Activated CD8-positive, alpha-beta memory T cell treated with anti-CD3 and anti-CD28 coated beads, Interleukin-2, amount 10 ng/mL, durations not matched to agents 7 days and 5 days (primary cell): Measurements from ENCODE around the gene PLEKHN1. TPM values are rescaled to one million over a fixed set of nuclear protein-coding genes. Genes with fewer than 3 reads are reported as not detected.

Experiments used
- ATAC-seq: fragments of 150-1000 bp; cut with Tn5 transposase; one replicate; pipeline ENCODE4 v1.10.0; 2021; ENCODE audit warnings: moderate library complexity
- CTCF ChIA-PET: fragments of 350-600 bp; sonication (Branson Sonifier 250); formaldehyde crosslinking; loops from one replicate; lab custom pipeline; 2021; ENCODE audit warnings: antibody characterized with exemption; lab: Charles Lee
- DNase-seq: peaks from one replicate; pipeline ENCODE4 v3.0.0-alpha.2; 2020
- H3K27ac Mint-ChIP-seq: one replicate; pipeline ENCODE4 v1.8.0; 2021; ENCODE audit warnings: mild to moderate bottlenecking, mixed read lengths
- H3K27me3 Mint-ChIP-seq: one replicate; pipeline ENCODE4 v1.8.0; 2021; ENCODE audit warnings: mixed read lengths
- H3K36me3 Mint-ChIP-seq: one replicate; pipeline ENCODE4 v1.8.0; 2021; ENCODE audit warnings: mild to moderate bottlenecking, mixed read lengths
- H3K4me1 Mint-ChIP-seq: one replicate; pipeline ENCODE4 v1.8.0; 2021; ENCODE audit warnings: mixed read lengths
- H3K4me3 Mint-ChIP-seq: one replicate; pipeline ENCODE4 v1.8.0; 2021; ENCODE audit warnings: mild to moderate bottlenecking, moderate library complexity, mixed read lengths
- H3K9me3 Mint-ChIP-seq: one replicate; pipeline ENCODE4 v1.8.0; 2022; ENCODE audit warnings: low read depth, mixed read lengths
- total RNA-seq, 2 experiments: library from RNA; stranded (reverse); gene quantifications; one replicate each; pipeline ENCODE4 v1.2.3, GENCODE V29; 2021

The PLEKHN1 gene
- total RNA-seq, 2 experiments from 2014 or later, result 3.3 to 3.9 TPM

GRCh38 chr1:995665-996633 lies 29.7 kb downstream of the PLEKHN1 start:
- H3K27ac Mint-ChIP-seq, result no peak overlapping the region
- ATAC-seq, result no peak
- DNase-seq, result no peak
- peaks cover 5% of the 10 kb centered on the region for H3K9me3 Mint-ChIP-seq
- CTCF ChIA-PET, result interaction anchor here (1.8 kb wide), 1 partner anchor 13 kb away, joined by 6 read pairs; the partner anchor contains the start of gene PERM1
- peaks cover 43% of the 10 kb centered on the region for H3K27me3 Mint-ChIP-seq
- peaks cover 25% of the 10 kb centered on the region for H3K4me1 Mint-ChIP-seq
- H3K4me3 Mint-ChIP-seq, result no peak overlapping the region
- H3K36me3 Mint-ChIP-seq, result peaks cover 7% of the 10 kb centered on the region

- no peak for DNase-seq
- Mint-ChIP-seq H3K36me3 (peaks cover 1% of the 10 kb centered on the region), H3K27me3 (peaks cover 39% of the 10 kb centered on the region), H3K4me3 (no peak overlapping the region), H3K27ac (no peak overlapping the region), H3K4me1 (peaks cover 17% of the 10 kb centered on the region), H3K9me3 (no peaks in the 10 kb centered on the region)
- CTCF ChIA-PET, result interaction anchor here (1.2 to 8.7 kb wide), 2 partner anchors 14 to 64 kb away, joined by 3 to 73 read pairs; partner anchors contain the start of gene PERM1
- no peak for ATAC-seq
Measured at GRCh38 chr1:996851-997712, 30.8 kb downstream of the PLEKHN1 start.

- ATAC-seq, result no peak
- Mint-ChIP-seq H3K27ac (no peak overlapping the region), H3K4me1 (peaks cover 12% of the 10 kb centered on the region), H3K27me3 (peaks cover 39% of the 10 kb centered on the region), H3K36me3 (peaks cover 1% of the 10 kb centered on the region), H3K9me3 (no peaks in the 10 kb centered on the region), H3K4me3 (no peak overlapping the region)
- no peak for DNase-seq
- CTCF ChIA-PET, result interaction anchor here (1.2 to 8.7 kb wide), 2 partner anchors 14 to 64 kb away, joined by 3 to 73 read pairs; partner anchors contain the start of gene PERM1
Measured at GRCh38 chr1:997713-997992, 31.4 kb downstream of the PLEKHN1 start.

- no peaks in the 10 kb centered on the region for H3K9me3 Mint-ChIP-seq
- no peak overlapping the region for H3K27ac Mint-ChIP-seq
- DNase-seq (no peak), ATAC-seq (no peak)
- no peak overlapping the region for H3K4me3 Mint-ChIP-seq
- H3K36me3 Mint-ChIP-seq, result peaks cover 1% of the 10 kb centered on the region
- CTCF ChIA-PET, result interaction anchor here (1.2 to 8.7 kb wide), 3 partner anchors 15 to 63 kb away, joined by 3 to 73 read pairs (median 19); partner anchors contain the start of gene PERM1
- H3K27me3 Mint-ChIP-seq, result peaks cover 44% of the 10 kb centered on the region
- H3K4me1 Mint-ChIP-seq, result peaks cover 8% of the 10 kb centered on the region
Measured at GRCh38 chr1:997993-998744, 31.9 kb downstream of the PLEKHN1 start.

- no peak for ATAC-seq
- H3K27me3 Mint-ChIP-seq, result peaks cover 47% of the 10 kb centered on the region
- no peaks in the 10 kb centered on the region for H3K9me3 Mint-ChIP-seq
- CTCF ChIA-PET, result interaction anchor here (3.6 to 8.7 kb wide), 2 partner anchors 15 to 20 kb away, joined by 19 to 73 read pairs; partner anchors contain the start of gene PERM1
- H3K36me3 Mint-ChIP-seq, result peaks cover 1% of the 10 kb centered on the region
- DNase-seq, result no peak
- no peak overlapping the region for H3K27ac Mint-ChIP-seq
- no peak overlapping the region for H3K4me3 Mint-ChIP-seq
- H3K4me1 Mint-ChIP-seq, result peaks cover 9% of the 10 kb centered on the region
Measured at GRCh38 chr1:998745-998994, 32.4 kb downstream of the PLEKHN1 start.

GRCh38 chr1:998995-999724 lies 32.9 kb downstream of the PLEKHN1 start:
- no peak overlapping the region for H3K4me3 Mint-ChIP-seq

GRCh38 chr1:999725-1000356 lies 33.6 kb downstream of the PLEKHN1 start, which contains the start of gene HES4:
HES4 (minus strand) TSS chr1:1000097; CDS start chr1:999973, 124 bp downstream.
- H3K27ac Mint-ChIP-seq, result peak within 1 kb of the TSS; percentile 75
- DNase-seq (peak; percentile 45), ATAC-seq (peak; percentile 34)
- no peaks in the 10 kb centered on the region for H3K9me3 Mint-ChIP-seq
- peak within 1 kb of the TSS; percentile 54 for H3K4me3 Mint-ChIP-seq
- H3K27me3 Mint-ChIP-seq, result peaks cover 48% of the 10 kb centered on the region
- CTCF ChIA-PET, result interaction anchor here (3.6 to 8.7 kb wide), 2 partner anchors 16 to 19 kb away, joined by 19 to 73 read pairs; partner anchors contain the start of gene PERM1
- H3K4me1 Mint-ChIP-seq, result peaks cover 15% of the 10 kb centered on the region
- H3K36me3 Mint-ChIP-seq, result peaks cover 1% of the 10 kb centered on the region

More at GRCh38 chr1:998995-999724, 32.9 kb downstream of the PLEKHN1 start:
- DNase-seq, result peak; percentile 40
- ATAC-seq, result peak; percentile 6
- Mint-ChIP-seq H3K4me1 (peaks cover 9% of the 10 kb centered on the region), H3K27ac (no peak overlapping the region), H3K36me3 (peaks cover 1% of the 10 kb centered on the region), H3K27me3 (peaks cover 46% of the 10 kb centered on the region), H3K9me3 (no peaks in the 10 kb centered on the region)
- CTCF ChIA-PET, result interaction anchor here (3.6 to 8.7 kb wide), 2 partner anchors 16 to 19 kb away, joined by 19 to 73 read pairs; partner anchors contain the start of gene PERM1

- Mint-ChIP-seq H3K36me3 (peaks cover 1% of the 10 kb centered on the region), H3K27ac (peak overlapping the region; percentile 75), H3K27me3 (peaks cover 43% of the 10 kb centered on the region), H3K4me1 (peaks cover 22% of the 10 kb centered on the region), H3K9me3 (no peaks in the 10 kb centered on the region), H3K4me3 (peak overlapping the region; percentile 54)
- ATAC-seq (peak; percentile 13), DNase-seq (peak; percentile 77)
- CTCF ChIA-PET, result interaction anchor here (0.7 to 8.7 kb wide), 8 partner anchors 10 to 63 kb away, joined by 3 to 73 read pairs (median 8); partner anchors contain the start of genes ISG15, PERM1 and PLEKHN1
Measured at GRCh38 chr1:1000357-1001056, 34.2 kb downstream of the PLEKHN1 start.

GRCh38 chr1:1001057-1001783 lies 34.9 kb downstream of the PLEKHN1 start:
- ATAC-seq (no peak), DNase-seq (no peak)
- Mint-ChIP-seq H3K27ac (peak overlapping the region; percentile 75), H3K4me3 (peak overlapping the region; percentile 54), H3K27me3 (peaks cover 43% of the 10 kb centered on the region), H3K36me3 (peaks cover 1% of the 10 kb centered on the region), H3K4me1 (peaks cover 23% of the 10 kb centered on the region), H3K9me3 (no peaks in the 10 kb centered on the region)
- CTCF ChIA-PET, result interaction anchor here (0.7 to 8.7 kb wide), 15 partner anchors 9 to 250 kb away, joined by 3 to 73 read pairs (median 7); partner anchors contain the start of genes ISG15, PERM1 and PLEKHN1

GRCh38 chr1:1003618-1004419 lies 37.5 kb downstream of the PLEKHN1 start:
- DNase-seq, result no peak
- no peak for ATAC-seq
- Mint-ChIP-seq H3K36me3 (peaks cover 1% of the 10 kb centered on the region), H3K4me1 (peaks cover 23% of the 10 kb centered on the region), H3K9me3 (no peaks in the 10 kb centered on the region), H3K4me3 (no peak overlapping the region), H3K27me3 (peaks cover 46% of the 10 kb centered on the region), H3K27ac (no peak overlapping the region)
- CTCF ChIA-PET, result interaction anchor here (1.6 to 8.7 kb wide), 4 partner anchors 10 to 60 kb away, joined by 6 to 73 read pairs (median 16); partner anchors contain the start of genes ISG15 and PERM1
